ENCODE data around the gene MYOCOS. TPM values are rescaled to one million over a fixed set of nuclear protein-coding genes. Genes with fewer than 3 reads are reported as not detected.

Gene MYOCOS
- polyA plus RNA-seq (2011; rRNA removed) (not detected in 2 replicates), polyA plus RNA-seq (2017; fragmentation: RNase III; extraction: RNeasy Plus Mini Kit Qiagen cat#74134 plus additional on column Dnase treatment) (not detected in 3 replicates), polyA minus RNA-seq (2011; rRNA and poly(A)+ RNA removed) (not detected in 2 replicates)
- not detected in 2 replicates for polyA plus RNA-seq (2012; cell fraction: cytosol; rRNA removed)
- not detected in 2 replicates for polyA plus RNA-seq (2012; cell fraction: nucleus; rRNA removed)

DNA sequence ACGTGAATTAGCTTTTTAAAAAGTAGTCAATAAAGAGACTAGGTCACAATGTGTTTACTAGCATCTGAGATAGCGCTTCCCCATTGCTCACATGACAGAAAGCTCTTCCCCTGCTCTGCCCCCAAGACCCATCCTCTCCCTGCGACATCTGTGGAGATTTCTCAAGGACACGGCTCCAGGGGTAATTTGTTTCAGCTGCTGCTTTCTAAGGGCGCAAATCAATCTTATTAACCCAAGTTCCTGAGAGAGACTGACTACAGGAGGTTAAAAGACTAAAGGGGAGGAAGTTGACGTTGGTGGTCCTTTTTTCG is at the start of gene MYOCOS:
TSS of gene MYOCOS (plus strand) at position 92 of the 311 bp plus-strand sequence. CDS start 1,641 bp downstream, outside the sequence.
- TF ChIP-seq HOXB13 (CRISPR knock-in tag; IDR thresholded peaks at IDR 0.05; ENCODE audit: low read depth), result no peak
- TF ChIP-seq FOXS1 (CRISPR knock-in tag; IDR thresholded peaks at IDR 0.05), result no peak
- TF ChIP-seq ATOH8 (CRISPR knock-in tag; IDR thresholded peaks at IDR 0.05; ENCODE audit: low read depth), result no peak
- no peak for TF ChIP-seq JUNB (IDR thresholded peaks at IDR 0.05)
- no peak for TF ChIP-seq EHMT2 (IDR thresholded peaks at IDR 0.05; ENCODE audit: low read depth)
- no peak for TF ChIP-seq HDAC2 (IDR thresholded peaks at IDR 0.05)
- TF ChIP-seq REST (IDR thresholded peaks at IDR 0.05), result no peak
- TF ChIP-seq HES2 (IDR thresholded peaks at IDR 0.05), result no peak
- TF ChIP-seq, protein P1, sequence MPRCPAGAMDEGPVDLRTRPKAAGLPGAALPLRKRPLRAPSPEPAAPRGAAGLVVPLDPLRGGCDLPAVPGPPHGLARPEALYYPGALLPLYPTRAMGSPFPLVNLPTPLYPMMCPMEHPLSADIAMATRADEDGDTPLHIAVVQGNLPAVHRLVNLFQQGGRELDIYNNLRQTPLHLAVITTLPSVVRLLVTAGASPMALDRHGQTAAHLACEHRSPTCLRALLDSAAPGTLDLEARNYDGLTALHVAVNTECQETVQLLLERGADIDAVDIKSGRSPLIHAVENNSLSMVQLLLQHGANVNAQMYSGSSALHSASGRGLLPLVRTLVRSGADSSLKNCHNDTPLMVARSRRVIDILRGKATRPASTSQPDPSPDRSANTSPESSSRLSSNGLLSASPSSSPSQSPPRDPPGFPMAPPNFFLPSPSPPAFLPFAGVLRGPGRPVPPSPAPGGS (IDR thresholded peaks at IDR 0.05), result no peak
- no peak for TF ChIP-seq ESRRA (IDR thresholded peaks at IDR 0.05; ENCODE audit: borderline replicate concordance, low read length)
- TF ChIP-seq CEBPB (IDR thresholded peaks at IDR 0.05), result no peak
- TF ChIP-seq ZSCAN20 (CRISPR knock-in tag; IDR thresholded peaks at IDR 0.05), result no peak
- TF ChIP-seq, protein P2, sequence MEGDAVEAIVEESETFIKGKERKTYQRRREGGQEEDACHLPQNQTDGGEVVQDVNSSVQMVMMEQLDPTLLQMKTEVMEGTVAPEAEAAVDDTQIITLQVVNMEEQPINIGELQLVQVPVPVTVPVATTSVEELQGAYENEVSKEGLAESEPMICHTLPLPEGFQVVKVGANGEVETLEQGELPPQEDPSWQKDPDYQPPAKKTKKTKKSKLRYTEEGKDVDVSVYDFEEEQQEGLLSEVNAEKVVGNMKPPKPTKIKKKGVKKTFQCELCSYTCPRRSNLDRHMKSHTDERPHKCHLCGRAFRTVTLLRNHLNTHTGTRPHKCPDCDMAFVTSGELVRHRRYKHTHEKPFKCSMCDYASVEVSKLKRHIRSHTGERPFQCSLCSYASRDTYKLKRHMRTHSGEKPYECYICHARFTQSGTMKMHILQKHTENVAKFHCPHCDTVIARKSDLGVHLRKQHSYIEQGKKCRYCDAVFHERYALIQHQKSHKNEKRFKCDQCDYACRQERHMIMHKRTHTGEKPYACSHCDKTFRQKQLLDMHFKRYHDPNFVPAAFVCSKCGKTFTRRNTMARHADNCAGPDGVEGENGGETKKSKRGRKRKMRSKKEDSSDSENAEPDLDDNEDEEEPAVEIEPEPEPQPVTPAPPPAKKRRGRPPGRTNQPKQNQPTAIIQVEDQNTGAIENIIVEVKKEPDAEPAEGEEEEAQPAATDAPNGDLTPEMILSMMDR (IDR thresholded peaks at IDR 0.05), result no peak
- no peak for TF ChIP-seq ZFP36 (IDR thresholded peaks at IDR 0.05; ENCODE audit: borderline replicate concordance, partially characterized antibody)
- no peak for TF ChIP-seq RFX5 (IDR thresholded peaks at IDR 0.05)
- TF ChIP-seq GATA3 (IDR thresholded peaks at IDR 0.05; ENCODE audit: borderline replicate concordance), result no peak
- TF ChIP-seq MAFK (IDR thresholded peaks at IDR 0.05; ENCODE audit: partially characterized antibody), result no peak
- TF ChIP-seq, protein P3, sequence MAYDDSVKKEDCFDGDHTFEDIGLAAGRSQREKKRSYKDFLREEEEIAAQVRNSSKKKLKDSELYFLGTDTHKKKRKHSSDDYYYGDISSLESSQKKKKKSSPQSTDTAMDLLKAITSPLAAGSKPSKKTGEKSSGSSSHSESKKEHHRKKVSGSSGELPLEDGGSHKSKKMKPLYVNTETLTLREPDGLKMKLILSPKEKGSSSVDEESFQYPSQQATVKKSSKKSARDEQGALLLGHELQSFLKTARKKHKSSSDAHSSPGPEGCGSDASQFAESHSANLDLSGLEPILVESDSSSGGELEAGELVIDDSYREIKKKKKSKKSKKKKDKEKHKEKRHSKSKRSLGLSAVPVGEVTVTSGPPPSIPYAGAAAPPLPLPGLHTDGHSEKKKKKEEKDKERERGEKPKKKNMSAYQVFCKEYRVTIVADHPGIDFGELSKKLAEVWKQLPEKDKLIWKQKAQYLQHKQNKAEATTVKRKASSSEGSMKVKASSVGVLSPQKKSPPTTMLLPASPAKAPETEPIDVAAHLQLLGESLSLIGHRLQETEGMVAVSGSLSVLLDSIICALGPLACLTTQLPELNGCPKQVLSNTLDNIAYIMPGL (CRISPR knock-in tag; IDR thresholded peaks at IDR 0.05; ENCODE audit: borderline replicate concordance), result no peak
- TF ChIP-seq FOSL2 (IDR thresholded peaks at IDR 0.05), result no peak
- TF ChIP-seq FOSL2 (CRISPR knock-in tag; IDR thresholded peaks at IDR 0.05), result no peak
- no peak for ATAC-seq
- ChIA-PET CTCF (interaction anchor here (0.6 to 1.4 kb wide), 4 partner anchors 9 to 24 kb away, joined by 3 to 5 read pairs (median 4); no protein-coding TSS in a partner anchor), POLR2A (no interaction called here)
- Histone ChIP-seq H3K27ac (no peak within 1 kb of the TSS), H3K4me1 (no peaks in the 10 kb centered on the region), H3K4me3 (no peak within 1 kb of the TSS), H3K4me2 (no peak within 1 kb of the TSS), H3K9me3 (no peaks in the 10 kb centered on the region)
- no peak for FAIRE-seq
- 75% methylated on average over 7 of the region's 7 CpGs for WGBS (ENCODE audit: missing lambda C conversion rate)
- no peak for DNase-seq (ENCODE audit: low read depth in 1 of 2, low spot score in 1 of 2)

Data from A549 (cell line).